HEK293 (cell line): ENCODE data around the gene GABRA6.

Experiments
- CTCF ChIA-PET: fragments of 350-600 bp; formaldehyde crosslinking; extraction: SDS; loops from one replicate; lab custom pipeline; 2021; ENCODE audit warnings: antibody characterized with exemption; lab: Yijun Ruan, JAX
- POLR2A ChIA-PET: fragments of 300-600 bp; formaldehyde crosslinking; extraction: SDS; loops from one replicate; lab custom pipeline; 2020; ENCODE audit warnings: antibody characterized with exemption, inconsistent platforms; lab: Yijun Ruan, JAX
- H3K27ac ChIP-seq: fragments of 200-500 bp; sonication (Bioruptor generic); 2 replicates; pipeline ENCODE4 v1.5.1; 2014; ENCODE audit warnings: low read depth, low read length, control low read depth, inconsistent platforms; ENCODE audit errors: extremely low read depth
- H3K36me3 ChIP-seq, 2 experiments: fragments of 200-500 bp in 1 of 2; sonication (Bioruptor generic) in 1 of 2; 1 replicate in 1 of 2; 2 replicates in 1 of 2; pipeline ENCODE4 v1.5.1; 2014 to 2017; ENCODE audit warnings: inconsistent platforms in 2 of 2, low read length in 2 of 2; ENCODE audit not compliant: control insufficient read depth in 2 of 2, insufficient read depth in 1 of 2
- H3K4me1 ChIP-seq: fragments of 200-500 bp; sonication (Bioruptor generic); 2 replicates; pipeline ENCODE4 v1.5.1; 2014; ENCODE audit warnings: mild to moderate bottlenecking, low read length, inconsistent platforms; ENCODE audit not compliant: control insufficient read depth, insufficient read depth
- H3K4me3 ChIP-seq: 2 replicates; pipeline ENCODE4 v1.5.1; 2011; ENCODE audit warnings: low read depth, mild to moderate bottlenecking, control low read depth, low read length, moderate library complexity
- H3K9me3 ChIP-seq: fragments of 200-500 bp; sonication (Bioruptor generic); 2 replicates; pipeline ENCODE4 v1.5.1; 2014; ENCODE audit warnings: low read depth, low read length, inconsistent platforms; ENCODE audit not compliant: control insufficient read depth, insufficient read depth
- KLF16 ChIP-seq: fragments of 450-650 bp; formaldehyde crosslinking; IDR thresholded peaks from 2 replicates; pipeline ENCODE4 v1.5.1; 2017; ENCODE audit warnings: missing biosample characterization, missing genetic modification characterization
- TSHZ1 ChIP-seq: fragments of 450-650 bp; formaldehyde crosslinking; IDR thresholded peaks from 2 replicates; pipeline ENCODE4 v1.5.1; 2016; ENCODE audit warnings: missing biosample characterization, missing genetic modification characterization, borderline replicate concordance
- ZBTB20 ChIP-seq: fragments of 450-650 bp; formaldehyde crosslinking; IDR thresholded peaks from 2 replicates; pipeline ENCODE4 v1.5.1; 2016; ENCODE audit warnings: missing biosample characterization, missing genetic modification characterization
- ZBTB7A ChIP-seq: fragments of 450-650 bp; formaldehyde crosslinking; IDR thresholded peaks from 2 replicates; pipeline ENCODE4 v1.5.1; 2016; ENCODE audit warnings: low read depth, missing biosample characterization, missing genetic modification characterization
- ZIC2 ChIP-seq: fragments of 450-650 bp; formaldehyde crosslinking; IDR thresholded peaks from 2 replicates; pipeline ENCODE4 v1.5.1; 2016; ENCODE audit warnings: missing biosample characterization, missing genetic modification characterization
- ZNF10 ChIP-seq: fragments of 450-650 bp; formaldehyde crosslinking; IDR thresholded peaks from 2 replicates; pipeline ENCODE4 v1.5.1; 2017; ENCODE audit warnings: missing biosample characterization, missing genetic modification characterization
- ZNF121 ChIP-seq: fragments of 450-650 bp; formaldehyde crosslinking; IDR thresholded peaks from 2 replicates; pipeline ENCODE4 v1.5.1; 2016; ENCODE audit warnings: missing biosample characterization, missing genetic modification characterization
- ZNF202 ChIP-seq: fragments of 450-650 bp; formaldehyde crosslinking; IDR thresholded peaks from 2 replicates; pipeline ENCODE4 v1.5.1; 2016; ENCODE audit warnings: missing biosample characterization, missing genetic modification characterization, borderline replicate concordance
- ZNF274 ChIP-seq, 2 experiments: fragments of 200-500 bp in 1 of 2; fragments of 450-650 bp in 1 of 2; sonication (Bioruptor generic) in 1 of 2; formaldehyde crosslinking in 1 of 2; IDR thresholded peaks; 2 replicates each; pipeline versions ENCODE4 v1.5.1 to v1.6.1; 2014 to 2016; ENCODE audit warnings: borderline replicate concordance in 1 of 2, inconsistent platforms in 1 of 2, low read length in 1 of 2, missing biosample characterization in 1 of 2, missing genetic modification characterization in 1 of 2
- ZNF280D ChIP-seq: fragments of 450-650 bp; formaldehyde crosslinking; IDR thresholded peaks from 2 replicates; pipeline ENCODE4 v1.5.1; 2016; ENCODE audit warnings: missing biosample characterization, missing genetic modification characterization
- ZNF324 ChIP-seq: fragments of 450-650 bp; formaldehyde crosslinking; IDR thresholded peaks from 2 replicates; pipeline ENCODE4 v1.5.1; 2016; ENCODE audit warnings: missing biosample characterization, missing genetic modification characterization
- ZNF366 ChIP-seq: fragments of 450-650 bp; formaldehyde crosslinking; conservative IDR thresholded peaks from 2 replicates; pipeline ENCODE4 v1.5.1; 2016; ENCODE audit warnings: missing biosample characterization, missing genetic modification characterization
- ZNF394 ChIP-seq: fragments of 450-650 bp; formaldehyde crosslinking; IDR thresholded peaks from 2 replicates; pipeline ENCODE4 v1.5.1; 2016; ENCODE audit warnings: missing biosample characterization, missing genetic modification characterization, mild to moderate bottlenecking, moderate library complexity, borderline replicate concordance
- ZNF423 ChIP-seq: fragments of 450-650 bp; formaldehyde crosslinking; IDR thresholded peaks from 2 replicates; pipeline ENCODE4 v1.5.1; 2016; ENCODE audit warnings: missing biosample characterization, missing genetic modification characterization
- ZNF488 ChIP-seq: fragments of 450-650 bp; formaldehyde crosslinking; IDR thresholded peaks from 2 replicates; pipeline ENCODE4 v1.5.1; 2016; ENCODE audit warnings: missing biosample characterization, missing genetic modification characterization
- ZNF571 ChIP-seq: fragments of 450-650 bp; formaldehyde crosslinking; IDR thresholded peaks from 2 replicates; pipeline ENCODE4 v1.5.0; 2017; ENCODE audit warnings: missing biosample characterization, missing genetic modification characterization
- ZNF580 ChIP-seq: fragments of 450-650 bp; formaldehyde crosslinking; IDR thresholded peaks from 2 replicates; pipeline ENCODE4 v1.5.1; 2016; ENCODE audit warnings: missing biosample characterization, missing genetic modification characterization
- ZNF624 ChIP-seq: fragments of 450-650 bp; formaldehyde crosslinking; IDR thresholded peaks from 2 replicates; pipeline ENCODE4 v1.5.1; 2017; ENCODE audit warnings: missing biosample characterization, missing genetic modification characterization
- ZNF677 ChIP-seq: fragments of 450-650 bp; IDR thresholded peaks from 2 replicates; pipeline ENCODE4 v1.5.0; 2018; ENCODE audit warnings: missing biosample characterization, mild to moderate bottlenecking, missing genetic modification characterization, moderate library complexity
- ZNF76 ChIP-seq: fragments of 450-650 bp; formaldehyde crosslinking; IDR thresholded peaks from 2 replicates; pipeline ENCODE4; 2016; ENCODE audit warnings: low read depth, missing biosample characterization, missing genetic modification characterization, borderline replicate concordance
- ZNF776 ChIP-seq: fragments of 450-650 bp; formaldehyde crosslinking; IDR thresholded peaks from 2 replicates; pipeline ENCODE4 v1.5.0; 2017; ENCODE audit warnings: missing biosample characterization, missing genetic modification characterization, borderline replicate concordance
- ZNF791 ChIP-seq: fragments of 450-650 bp; formaldehyde crosslinking; IDR thresholded peaks from 2 replicates; pipeline ENCODE4 v1.5.1; 2016; ENCODE audit warnings: missing biosample characterization, missing genetic modification characterization
- ZSCAN18 ChIP-seq: fragments of 450-650 bp; formaldehyde crosslinking; IDR thresholded peaks from 2 replicates; pipeline ENCODE4 v1.5.1; 2016; ENCODE audit warnings: missing biosample characterization, missing genetic modification characterization
- TF ChIP-seq, protein P1 (sequence below): fragments of 450-650 bp; formaldehyde crosslinking; IDR thresholded peaks from 2 replicates; pipeline ENCODE4 v1.5.1; 2016; ENCODE audit warnings: missing biosample characterization, missing genetic modification characterization, low read depth

Gene GABRA6

GRCh38 chr5:161676103-161676502 lies 9.4 kb upstream of the GABRA6 start:
- no peak overlapping the region for H3K27ac ChIP-seq
- no peaks in the 10 kb centered on the region for H3K9me3 ChIP-seq
- ChIA-PET CTCF (no interaction called here), POLR2A (no interaction called here)
- H3K36me3 ChIP-seq, result no peaks in the 10 kb centered on the region
- TF ChIP-seq ZNF10 (tag by site-specific recombination) (no peak), ZNF791 (tag by site-specific recombination) (no peak), ZNF677 (tag by site-specific recombination) (no peak), ZIC2 (no peak), ZNF423 (tag by site-specific recombination) (no peak), ZNF280D (no peak)
- TF ChIP-seq, protein P1, sequence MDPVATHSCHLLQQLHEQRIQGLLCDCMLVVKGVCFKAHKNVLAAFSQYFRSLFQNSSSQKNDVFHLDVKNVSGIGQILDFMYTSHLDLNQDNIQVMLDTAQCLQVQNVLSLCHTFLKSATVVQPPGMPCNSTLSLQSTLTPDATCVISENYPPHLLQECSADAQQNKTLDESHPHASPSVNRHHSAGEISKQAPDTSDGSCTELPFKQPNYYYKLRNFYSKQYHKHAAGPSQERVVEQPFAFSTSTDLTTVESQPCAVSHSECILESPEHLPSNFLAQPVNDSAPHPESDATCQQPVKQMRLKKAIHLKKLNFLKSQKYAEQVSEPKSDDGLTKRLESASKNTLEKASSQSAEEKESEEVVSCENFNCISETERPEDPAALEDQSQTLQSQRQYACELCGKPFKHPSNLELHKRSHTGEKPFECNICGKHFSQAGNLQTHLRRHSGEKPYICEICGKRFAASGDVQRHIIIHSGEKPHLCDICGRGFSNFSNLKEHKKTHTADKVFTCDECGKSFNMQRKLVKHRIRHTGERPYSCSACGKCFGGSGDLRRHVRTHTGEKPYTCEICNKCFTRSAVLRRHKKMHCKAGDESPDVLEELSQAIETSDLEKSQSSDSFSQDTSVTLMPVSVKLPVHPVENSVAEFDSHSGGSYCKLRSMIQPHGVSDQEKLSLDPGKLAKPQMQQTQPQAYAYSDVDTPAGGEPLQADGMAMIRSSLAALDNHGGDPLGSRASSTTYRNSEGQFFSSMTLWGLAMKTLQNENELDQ (tag by site-specific recombination), result no peak
- no peaks in the 10 kb centered on the region for H3K4me1 ChIP-seq
- no peak overlapping the region for H3K4me3 ChIP-seq

DNA sequence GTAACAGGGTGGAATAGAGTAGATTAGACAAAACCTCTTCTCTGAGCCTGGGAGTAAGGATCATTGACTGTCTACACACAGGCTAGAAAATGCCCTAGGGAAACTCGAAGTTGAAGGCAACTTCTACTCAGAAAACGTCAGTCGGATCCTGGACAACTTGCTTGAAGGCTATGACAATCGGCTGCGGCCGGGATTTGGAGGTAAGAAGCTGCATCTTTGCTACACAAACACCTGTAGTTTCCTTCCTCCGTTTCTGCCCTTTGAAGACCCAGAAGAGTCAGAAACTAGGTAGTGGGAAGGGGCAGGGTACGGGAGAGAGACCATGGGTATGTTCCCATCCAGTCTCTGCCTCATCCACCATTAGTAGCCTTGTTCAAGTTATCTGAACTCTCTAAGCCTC lies 628 bp downstream of the GABRA6 start:
- Histone ChIP-seq H3K9me3 (no peaks in the 10 kb centered on the region), H3K36me3 (no peaks in the 10 kb centered on the region), H3K27ac (no peak overlapping the region), H3K4me3 (no peak overlapping the region), H3K4me1 (no peaks in the 10 kb centered on the region)
- ChIA-PET POLR2A (no interaction called here), CTCF (no interaction called here)
- TF ChIP-seq KLF16 (tag by site-specific recombination), result no peak
- no peak for TF ChIP-seq ZNF76 (tag by site-specific recombination)
- TF ChIP-seq ZNF274 (IDR thresholded peaks at IDR 0.05; ENCODE audit: low read length), result no peak
- no peak for TF ChIP-seq ZNF274 (tag by site-specific recombination; IDR thresholded peaks at IDR 0.05; ENCODE audit: borderline replicate concordance)
- no peak for TF ChIP-seq ZNF624 (tag by site-specific recombination)
- no peak for TF ChIP-seq ZNF366 (tag by site-specific recombination)
- no peak for TF ChIP-seq ZNF121 (tag by site-specific recombination)
- no peak for TF ChIP-seq TSHZ1 (tag by site-specific recombination)
- no peak for TF ChIP-seq ZNF324 (tag by site-specific recombination)
- no peak for TF ChIP-seq ZNF202 (tag by site-specific recombination)
- no peak for TF ChIP-seq ZNF571 (tag by site-specific recombination)
- no peak for TF ChIP-seq ZNF776 (tag by site-specific recombination)
- TF ChIP-seq ZSCAN18 (tag by site-specific recombination), result no peak
- no peak for TF ChIP-seq ZNF580 (tag by site-specific recombination)
- TF ChIP-seq ZBTB20 (tag by site-specific recombination), result no peak
- no peak for TF ChIP-seq ZNF394 (tag by site-specific recombination)
- TF ChIP-seq ZBTB7A (tag by site-specific recombination), result no peak
- TF ChIP-seq ZNF488 (tag by site-specific recombination), result no peak
